Endodermal cell (in vitro differentiated cells): ENCODE results near the gene PCYOX1L. TPM values are rescaled to one million over a fixed set of nuclear protein-coding genes. Genes with fewer than 3 reads are reported as not detected.

Experiments used
- DNase-seq: peaks from one replicate; pipeline ENCODE4 v3.0.0-alpha.2; 2017
- H3K27ac ChIP-seq: 2 replicates; pipeline ENCODE4 v1.5.1; 2013; ENCODE audit warnings: mild to moderate bottlenecking, low read depth, low read length, moderate library complexity
- H3K27me3 ChIP-seq: 2 replicates; pipeline ENCODE4 v1.6.1; 2013; ENCODE audit warnings: mild to moderate bottlenecking, low read length, moderate library complexity; ENCODE audit not compliant: insufficient read depth, control insufficient read depth, poor library complexity, severe bottlenecking
- H3K36me3 ChIP-seq: 2 replicates; pipeline ENCODE4 v1.7.0; 2013; ENCODE audit warnings: mild to moderate bottlenecking, low read length, moderate library complexity; ENCODE audit not compliant: control insufficient read depth, insufficient read depth
- H3K4me1 ChIP-seq: one replicate; pipeline ENCODE4 v1.7.0; 2013; ENCODE audit warnings: low read length; ENCODE audit not compliant: control insufficient read depth, insufficient read depth
- H3K4me3 ChIP-seq: 2 replicates; pipeline ENCODE4 v1.5.1; 2013; ENCODE audit warnings: mild to moderate bottlenecking, low read length, moderate library complexity
- H3K9ac ChIP-seq: 2 replicates; pipeline ENCODE4 v1.6.1; 2013; ENCODE audit warnings: mild to moderate bottlenecking, low read length, moderate library complexity; ENCODE audit not compliant: poor library complexity, severe bottlenecking; ENCODE audit errors: extremely low read depth
- H3K9me3 ChIP-seq: 2 replicates; pipeline ENCODE4 v1.6.1; 2013; ENCODE audit warnings: mild to moderate bottlenecking, low read length, moderate library complexity; ENCODE audit not compliant: control insufficient read depth
- H3K27ac Mint-ChIP-seq: 2 replicates; pipeline ENCODE4 v1.8.0; 2020; ENCODE audit warnings: mixed read lengths
- H3K27me3 Mint-ChIP-seq: 2 replicates; pipeline ENCODE4 v1.8.0; 2021; ENCODE audit warnings: mild to moderate bottlenecking, mixed read lengths; ENCODE audit not compliant: insufficient read depth
- H3K36me3 Mint-ChIP-seq: 2 replicates; pipeline ENCODE4 v1.8.0; 2020; ENCODE audit warnings: low read depth, mixed read lengths
- H3K4me1 Mint-ChIP-seq: 2 replicates; pipeline ENCODE4 v1.8.0; 2020; ENCODE audit warnings: mixed read lengths
- H3K4me3 Mint-ChIP-seq: 2 replicates; pipeline ENCODE4 v1.8.0; 2020; ENCODE audit warnings: mild to moderate bottlenecking, moderate library complexity, mixed read lengths
- H3K9me3 Mint-ChIP-seq: 2 replicates; pipeline ENCODE4 v1.8.0; 2020; ENCODE audit warnings: mild to moderate bottlenecking, mixed read lengths
- CTCF ChIP-seq: fragments of 200-600 bp; sonication (generic); conservative IDR thresholded peaks from 2 replicates; pipeline ENCODE4 v1.5.0; 2021; ENCODE audit warnings: antibody characterized with exemption, mild to moderate bottlenecking
- WGBS, 2 experiments: methylation state at CpG; one replicate each; pipeline versions ENCODE4 v1.1.5 to v1.1.7; 2013; ENCODE audit warnings: missing lambda C conversion rate in 2 of 2, mixed read lengths in 1 of 2; ENCODE audit not compliant: insufficient coverage in 1 of 2, insufficient read length in 1 of 2; 5-methylcytosine and 5-hydroxymethylcytosine counted together
- total RNA-seq, 2 donors: library from RNA; stranded (reverse); fragmentation: NEBNext Ultra II Directional in 1 of 2; extraction: Animal tissue kit (Norgen Biotek cat#: 25700) in 1 of 2; gene quantifications; 2 replicates in 1 of 2; 3 replicates in 1 of 2; pipeline ENCODE4 v1.2.1, GENCODE V29; 2021

PCYOX1L gene
- total RNA-seq, 2 donors from 2014 or later = 11.1 to 11.7 TPM

GRCh38 chr5:149418910-149419531 is 61.2 kb downstream of the PCYOX1L start:
- H3K4me1 Mint-ChIP-seq = peaks cover 18% of the 10 kb centered on the region
- peak overlapping the region; percentile 16 for H3K27ac ChIP-seq
- no peaks in the 10 kb centered on the region for H3K36me3 ChIP-seq
- no peak overlapping the region for H3K4me3 Mint-ChIP-seq
- 84 to 93% methylated on average over 5 to 6 of the region's 6 CpGs for WGBS, 2 experiments
- no peaks in the 10 kb centered on the region for H3K27me3 Mint-ChIP-seq
- TF ChIP-seq CTCF = no peak
- no peak for DNase-seq
- H3K9ac ChIP-seq = no peak overlapping the region
- no peaks in the 10 kb centered on the region for H3K9me3 Mint-ChIP-seq
- H3K4me3 ChIP-seq = no peak overlapping the region
- H3K4me1 ChIP-seq = peaks cover 9% of the 10 kb centered on the region
- no peaks in the 10 kb centered on the region for H3K36me3 Mint-ChIP-seq
- H3K27me3 ChIP-seq = no peaks in the 10 kb centered on the region
- no peak overlapping the region for H3K27ac Mint-ChIP-seq
- no peaks in the 10 kb centered on the region for H3K9me3 ChIP-seq

Other genes starting within 250 kb of the PCYOX1L start
- gene ABLIM3, start 216.6 kb upstream of the PCYOX1L start, total RNA-seq = under 1 TPM; 0.24 to 0.66 TPM
- under 1 TPM; 0.58 to 0.79 TPM for gene AFAP1L1, start 86.2 kb upstream of the PCYOX1L start, total RNA-seq
- 10 to 100 TPM; 26.2 to 31.6 TPM for gene GRPEL2, start 12.5 kb upstream of the PCYOX1L start, total RNA-seq
- gene IL17B, start 21.2 kb downstream of the PCYOX1L start, total RNA-seq = not detected
- 100 to 1,000 TPM; 198 to 214 TPM for gene CSNK1A1, start 193.4 kb downstream of the PCYOX1L start, total RNA-seq
- under 1 TPM; 0.57 to 0.93 TPM for gene ARHGEF37, start 223.5 kb downstream of the PCYOX1L start, total RNA-seq